ENCODE results near the gene TULP3.

TULP3 gene

GRCh38 chr12:2970744-2971143 is 80.1 kb downstream of the TULP3 start:
- DNase-seq (ENCODE audit: low spot score) = peak; percentile 33

- DNase-seq (ENCODE audit: low spot score) = no peak
These were observed 82.9 kb downstream of the TULP3 start for GRCh38 chr12:2973566-2973965.

GRCh38 chr12:2974560-2974971 is 83.9 kb downstream of the TULP3 start:
- peak; percentile 60 for DNase-seq (ENCODE audit: low spot score)

GRCh38 chr12:2976581-2976996 is 85.9 kb downstream of the TULP3 start:
- no peak for DNase-seq (ENCODE audit: low spot score)

DNA sequence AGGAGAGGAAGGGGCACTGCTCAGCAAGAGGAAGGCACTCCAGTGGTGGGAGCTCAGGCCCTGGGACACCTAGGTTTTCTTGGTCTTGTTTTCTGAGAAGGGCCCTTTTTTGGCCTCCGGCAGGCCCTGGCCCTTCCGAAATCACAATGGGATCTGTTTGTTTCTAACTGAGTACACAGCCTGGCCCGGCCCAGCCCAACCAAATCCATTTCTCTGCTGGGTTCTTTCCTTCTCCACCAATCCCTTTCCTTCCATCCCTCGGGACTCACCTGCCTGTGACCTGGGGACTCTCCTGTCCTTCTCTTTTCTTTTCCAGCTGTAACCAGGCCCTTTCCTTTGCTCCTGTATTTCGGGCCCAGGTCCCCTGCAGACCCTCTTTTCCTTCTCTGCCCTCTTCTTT is 87.1 kb downstream of the TULP3 start:
- DNase-seq (ENCODE audit: low spot score) = no peak

DNA sequence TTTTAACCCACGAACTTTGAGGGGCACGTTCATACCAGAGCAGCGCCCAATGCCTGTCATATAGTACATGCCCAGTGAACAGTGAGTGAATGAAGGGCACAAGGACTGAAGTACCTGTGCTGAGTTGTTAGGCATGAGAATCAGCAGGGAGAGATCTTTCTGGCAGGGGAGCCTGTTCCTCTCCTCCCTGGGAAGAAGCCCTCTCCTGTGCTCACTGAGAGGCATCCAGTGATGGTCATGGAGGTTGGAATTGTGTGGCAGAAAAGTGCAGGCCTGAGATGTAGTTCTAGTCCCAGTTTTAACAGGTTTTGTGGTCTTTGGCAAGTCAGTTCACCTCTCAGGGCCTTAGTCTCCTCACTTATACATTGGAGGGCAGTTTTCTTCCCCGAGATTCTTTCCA is 89.1 kb downstream of the TULP3 start:
- no peak for DNase-seq (ENCODE audit: low spot score)

DNA sequence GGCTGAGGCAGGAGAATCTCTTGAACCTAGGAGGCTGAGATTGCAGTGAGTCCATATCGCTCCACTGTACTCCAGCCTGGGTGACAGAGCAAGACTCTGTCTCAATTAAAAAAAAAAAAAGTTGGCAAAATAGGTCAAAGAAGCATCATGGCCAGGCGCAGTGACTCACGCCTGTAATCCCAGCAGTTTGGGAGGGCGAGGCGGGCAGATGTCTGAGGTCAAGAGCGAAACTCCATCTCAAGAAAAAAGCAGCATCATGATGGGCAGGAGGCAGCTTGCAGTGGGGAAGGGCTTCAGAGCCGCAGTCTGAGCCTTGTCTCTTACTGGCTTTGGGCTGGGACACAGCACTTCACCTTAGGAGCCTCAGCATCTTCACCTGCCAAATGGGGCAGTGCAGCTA is 89.9 kb downstream of the TULP3 start:
- no peak for DNase-seq (ENCODE audit: low spot score)

DNA sequence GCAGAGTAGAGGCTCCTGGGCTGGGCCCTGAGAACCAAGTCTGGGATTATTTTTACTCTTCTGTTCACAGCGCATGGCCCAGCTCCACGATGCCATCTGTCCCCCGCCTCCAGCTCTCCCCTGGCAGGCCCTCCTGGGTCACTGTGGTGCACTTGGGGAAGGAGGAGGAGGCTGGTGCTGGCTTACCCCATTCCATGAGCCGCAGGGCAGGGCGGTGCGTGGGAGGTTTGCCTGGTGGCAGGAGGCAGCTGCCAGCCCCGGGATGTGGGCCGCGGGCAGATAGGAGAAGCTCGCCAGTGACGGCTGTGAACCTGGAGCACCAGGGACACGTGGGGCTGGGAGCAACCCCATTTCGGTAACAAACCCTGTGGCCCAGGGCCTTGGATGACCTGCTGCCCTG is 91.7 kb downstream of the TULP3 start:
- no peak for DNase-seq (ENCODE audit: low spot score)

- no peak for DNase-seq (ENCODE audit: low spot score)
These were observed 93.6 kb downstream of the TULP3 start for GRCh38 chr12:2984249-2984648.

- no peak for DNase-seq (ENCODE audit: low spot score)
These were observed 94.0 kb downstream of the TULP3 start for GRCh38 chr12:2984698-2985097.

DNA sequence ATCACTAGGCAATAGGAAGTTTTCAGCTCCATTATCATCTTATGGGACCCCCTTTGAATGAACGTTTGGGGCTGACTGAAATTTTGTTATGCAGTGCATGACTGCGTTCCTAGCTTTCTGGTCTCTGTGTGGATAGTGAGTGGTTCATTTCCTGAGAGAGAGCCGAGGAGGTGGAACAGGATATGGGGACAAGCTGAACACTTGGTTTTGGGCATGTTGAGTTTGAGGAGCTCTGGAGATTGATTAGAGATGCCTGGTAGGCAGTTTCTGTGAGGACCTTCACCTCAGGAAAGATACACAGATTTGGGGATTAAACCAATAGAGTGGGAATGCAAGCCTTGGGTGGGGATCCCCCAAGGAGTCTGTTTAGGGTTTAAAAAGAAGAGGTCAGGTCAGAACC is 96.2 kb downstream of the TULP3 start:
- peak; percentile 24 for DNase-seq (ENCODE audit: low spot score)

- no peak for DNase-seq (ENCODE audit: low spot score)
These were observed 97.8 kb downstream of the TULP3 start for GRCh38 chr12:2988494-2988893.

Data from kidney capillary endothelial cell (primary cell).